ENCODE data around the gene TGFB1I1.
"Not testable (repeated sequence)": the region's sequence is repeated elsewhere in the genome, so short reads cannot be mapped to it uniquely, and the experiment has no call there.

TGFB1I1 gene

DNA sequence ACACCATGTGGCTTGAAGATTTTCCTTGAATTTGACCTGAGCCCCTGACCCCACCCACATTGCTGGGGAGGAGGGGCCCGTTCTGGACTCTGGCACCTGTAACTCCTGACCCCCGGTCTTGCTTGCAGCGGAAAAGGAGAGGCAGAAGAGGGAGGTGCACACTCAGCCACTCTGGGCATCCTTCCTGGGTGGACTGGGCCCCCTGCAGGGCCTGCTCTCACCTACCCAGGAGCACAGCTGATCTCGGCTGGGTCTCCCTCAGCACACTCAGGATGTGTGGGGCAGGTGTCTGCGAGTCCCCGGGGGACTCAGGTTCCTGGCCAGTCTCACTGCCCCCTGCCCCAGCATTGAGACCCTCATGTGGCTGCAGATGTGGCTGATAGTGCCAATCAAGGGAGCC, 51.8 kb downstream of the TGFB1I1 start:
- not testable (repeated sequence) for DNase-seq

DNA sequence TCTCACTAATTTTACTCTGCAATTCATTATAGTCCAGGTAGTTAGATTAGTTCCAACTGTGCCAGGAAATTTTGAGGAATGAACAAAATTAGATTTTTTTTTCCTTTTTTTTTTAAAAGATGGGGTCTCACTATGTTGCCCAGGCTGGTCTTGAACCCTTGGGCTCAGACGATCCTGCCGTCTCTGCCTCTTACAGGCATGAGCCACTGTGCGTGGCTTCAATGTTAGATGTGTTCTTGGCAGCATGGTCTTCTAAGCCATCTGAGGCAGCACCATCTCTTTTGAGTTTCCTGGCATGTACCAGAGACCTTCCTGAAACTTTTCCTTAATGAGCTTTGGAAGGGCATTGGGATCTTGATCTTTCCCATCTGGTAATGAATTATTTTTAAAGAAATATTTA, 53.2 kb downstream of the TGFB1I1 start:
- DNase-seq: no peak
